ENCODE data around the gene SLC27A3. TPM values are rescaled to one million over a fixed set of nuclear protein-coding genes. Genes with fewer than 3 reads are reported as not detected.

Gene SLC27A3
- total RNA-seq, 1 experiment from 2014 or later = 5.0 TPM

GRCh38 chr1:153800516-153800915 is 25.3 kb downstream of the SLC27A3 start:
- ChIA-PET POLR2A (ENCODE audit: low non-redundant PET) (interaction anchor here (0.8 kb wide), 1 partner anchor 187 kb away, joined by 3 read pairs; no protein-coding TSS in a partner anchor), CTCF (no interaction called here)
- Histone ChIP-seq H3K36me3 (ENCODE audit: insufficient read depth, low read length, poor library complexity, severe bottlenecking) (no peaks in the 10 kb centered on the region), H3K4me3 (ENCODE audit: low read depth, low read length, poor library complexity, severe bottlenecking) (no peak overlapping the region), H3K27me3 (replicated peaks; ENCODE audit: insufficient read depth, low read depth, low read length, poor library complexity) (no peaks in the 10 kb centered on the region), H3K27ac (ENCODE audit: low read depth, low read length, poor library complexity, severe bottlenecking) (no peak overlapping the region), H3K4me1 (ENCODE audit: insufficient read depth, low read length, poor library complexity, severe bottlenecking) (peaks cover 7% of the 10 kb centered on the region), H3K9me3 (ENCODE audit: low read depth, low read length, poor library complexity, severe bottlenecking) (no peaks in the 10 kb centered on the region)
- DNase-seq (ENCODE audit: low spot score) = no peak
- no peak for TF ChIP-seq EZH2 (IDR thresholded peaks at IDR 0.05; ENCODE audit: borderline replicate concordance, low read depth, low read length, poor library complexity, severe bottlenecking)
- TF ChIP-seq, protein P1, sequence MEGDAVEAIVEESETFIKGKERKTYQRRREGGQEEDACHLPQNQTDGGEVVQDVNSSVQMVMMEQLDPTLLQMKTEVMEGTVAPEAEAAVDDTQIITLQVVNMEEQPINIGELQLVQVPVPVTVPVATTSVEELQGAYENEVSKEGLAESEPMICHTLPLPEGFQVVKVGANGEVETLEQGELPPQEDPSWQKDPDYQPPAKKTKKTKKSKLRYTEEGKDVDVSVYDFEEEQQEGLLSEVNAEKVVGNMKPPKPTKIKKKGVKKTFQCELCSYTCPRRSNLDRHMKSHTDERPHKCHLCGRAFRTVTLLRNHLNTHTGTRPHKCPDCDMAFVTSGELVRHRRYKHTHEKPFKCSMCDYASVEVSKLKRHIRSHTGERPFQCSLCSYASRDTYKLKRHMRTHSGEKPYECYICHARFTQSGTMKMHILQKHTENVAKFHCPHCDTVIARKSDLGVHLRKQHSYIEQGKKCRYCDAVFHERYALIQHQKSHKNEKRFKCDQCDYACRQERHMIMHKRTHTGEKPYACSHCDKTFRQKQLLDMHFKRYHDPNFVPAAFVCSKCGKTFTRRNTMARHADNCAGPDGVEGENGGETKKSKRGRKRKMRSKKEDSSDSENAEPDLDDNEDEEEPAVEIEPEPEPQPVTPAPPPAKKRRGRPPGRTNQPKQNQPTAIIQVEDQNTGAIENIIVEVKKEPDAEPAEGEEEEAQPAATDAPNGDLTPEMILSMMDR (conservative IDR thresholded peaks at IDR 0.05; ENCODE audit: low read depth, low read length) = no peak
- no TSS peak for BruUV-seq (replicated peaks)
- intact Hi-C loops (cut with micrococcal nuclease; ENCODE audit: unreplicated experiment) = no loop called here

DNA sequence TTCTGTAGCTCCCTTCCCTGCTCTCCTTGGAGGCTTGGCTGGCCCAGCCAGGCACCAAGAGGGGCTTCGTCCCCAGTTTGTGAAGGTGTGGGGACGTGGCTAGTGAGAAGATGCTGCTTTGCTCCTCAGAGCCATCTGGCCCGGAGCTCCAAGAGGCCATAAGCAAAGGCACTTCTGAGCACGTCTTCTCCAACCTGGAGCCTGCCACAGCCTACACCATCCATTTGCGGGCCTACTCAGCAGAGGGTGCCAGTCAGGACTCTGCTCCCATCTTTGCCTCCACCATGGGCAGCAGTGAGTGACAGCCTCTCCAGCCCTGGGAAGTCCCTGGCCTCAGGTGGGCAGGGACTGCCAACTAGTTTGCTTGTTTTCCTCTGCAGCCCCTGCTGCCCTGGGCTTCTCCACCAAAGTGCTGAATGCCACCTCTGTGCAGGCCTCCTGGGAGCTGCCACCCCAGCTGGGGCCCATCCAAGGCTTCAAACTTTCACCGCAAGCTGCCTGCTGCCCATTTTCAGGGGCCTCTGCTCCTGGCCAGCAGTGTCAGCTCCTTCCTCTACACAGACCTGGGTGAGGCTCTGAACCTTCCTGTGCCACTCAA is 25.9 kb downstream of the SLC27A3 start:
- Histone ChIP-seq H3K9me3 (ENCODE audit: low read depth, low read length, poor library complexity, severe bottlenecking) (no peaks in the 10 kb centered on the region), H3K4me3 (ENCODE audit: low read depth, low read length, poor library complexity, severe bottlenecking) (no peak overlapping the region), H3K36me3 (ENCODE audit: insufficient read depth, low read length, poor library complexity, severe bottlenecking) (no peaks in the 10 kb centered on the region), H3K27ac (ENCODE audit: low read depth, low read length, poor library complexity, severe bottlenecking) (no peak overlapping the region), H3K27me3 (replicated peaks; ENCODE audit: insufficient read depth, low read depth, low read length, poor library complexity) (no peaks in the 10 kb centered on the region), H3K4me1 (ENCODE audit: insufficient read depth, low read length, poor library complexity, severe bottlenecking) (peaks cover 7% of the 10 kb centered on the region)
- POLR2A ChIA-PET (ENCODE audit: low non-redundant PET) = interaction anchor here (0.5 to 0.8 kb wide), 2 partner anchors 169 to 186 kb away, joined by 3 to 4 read pairs; no protein-coding TSS in a partner anchor
- no peak for DNase-seq (ENCODE audit: low spot score)
- TF ChIP-seq EZH2 (IDR thresholded peaks at IDR 0.05; ENCODE audit: borderline replicate concordance, low read depth, low read length, poor library complexity, severe bottlenecking) = no peak
- TF ChIP-seq, protein P1 (conservative IDR thresholded peaks at IDR 0.05; ENCODE audit: low read depth, low read length) = no peak
- no TSS peak for BruUV-seq (replicated peaks)
- CTCF ChIA-PET = no interaction called here
- intact Hi-C loops (cut with micrococcal nuclease; ENCODE audit: unreplicated experiment) = no loop called here

GRCh38 chr1:153801786-153802697 is 26.8 kb downstream of the SLC27A3 start:
- H3K4me1 ChIP-seq (ENCODE audit: insufficient read depth, low read length, poor library complexity, severe bottlenecking) = peaks cover 7% of the 10 kb centered on the region
- ChIA-PET POLR2A (ENCODE audit: low non-redundant PET) (interaction anchor here (0.5 kb wide), 1 partner anchor 168 kb away, joined by 4 read pairs; no protein-coding TSS in a partner anchor), CTCF (interaction anchor here (0.6 kb wide), 1 partner anchor 184 kb away, joined by 3 read pairs; the partner anchor contains the start of gene RAB13)
- BruUV-seq (replicated peaks) = no TSS peak
- no peak overlapping the region for H3K4me3 ChIP-seq (ENCODE audit: low read depth, low read length, poor library complexity, severe bottlenecking)
- H3K9me3 ChIP-seq (ENCODE audit: low read depth, low read length, poor library complexity, severe bottlenecking) = no peaks in the 10 kb centered on the region
- H3K27me3 ChIP-seq (replicated peaks; ENCODE audit: insufficient read depth, low read depth, low read length, poor library complexity) = no peaks in the 10 kb centered on the region
- TF ChIP-seq EZH2 (IDR thresholded peaks at IDR 0.05; ENCODE audit: borderline replicate concordance, low read depth, low read length, poor library complexity, severe bottlenecking) = no peak
- TF ChIP-seq, protein P1 (conservative IDR thresholded peaks at IDR 0.05; ENCODE audit: low read depth, low read length) = no peak
- intact Hi-C loops (cut with micrococcal nuclease; ENCODE audit: unreplicated experiment) = no loop called here
- no peak for DNase-seq (ENCODE audit: low spot score)
- H3K27ac ChIP-seq (ENCODE audit: low read depth, low read length, poor library complexity, severe bottlenecking) = no peak overlapping the region
- H3K36me3 ChIP-seq (ENCODE audit: insufficient read depth, low read length, poor library complexity, severe bottlenecking) = peaks cover 2% of the 10 kb centered on the region

Data from A673 (cell line).